Measurements from ENCODE around the gene UTP18.
"Not testable (repeated sequence)": the region's sequence is repeated elsewhere in the genome, so short reads cannot be mapped to it uniquely, and the experiment has no call there.

Gene UTP18

DNA sequence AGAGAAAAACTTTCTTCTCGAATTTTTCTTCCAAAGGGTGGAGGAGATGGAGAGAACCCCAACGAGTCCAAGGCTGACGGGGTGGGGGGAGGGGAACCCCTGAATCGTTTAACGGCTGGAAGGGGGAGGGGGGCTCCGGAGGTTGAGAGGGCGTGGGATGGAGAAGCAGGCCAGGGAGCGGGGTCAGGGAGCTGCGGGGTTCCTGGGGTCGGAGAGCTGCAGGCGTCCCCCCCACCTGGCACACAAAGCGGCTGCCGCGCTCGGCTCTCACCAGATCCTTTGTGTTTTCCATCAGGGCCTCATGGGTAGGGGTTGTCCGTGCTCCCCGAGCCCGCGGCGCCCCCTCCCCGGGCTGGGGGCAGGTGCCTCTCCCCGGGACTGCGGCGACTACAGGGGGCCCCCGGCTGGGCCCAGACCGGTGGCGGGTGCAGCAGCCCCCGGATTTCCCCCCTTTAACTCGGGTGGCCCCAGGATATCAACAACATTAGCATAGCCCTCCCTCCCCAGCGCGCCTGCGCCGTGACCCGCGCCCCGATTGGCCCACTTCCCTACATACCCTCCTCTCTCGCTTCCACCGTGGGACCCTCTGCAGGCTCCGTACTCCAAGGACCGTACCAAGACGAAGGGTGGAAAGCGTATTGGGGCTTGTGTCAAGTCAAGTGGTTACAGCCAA lies 646 bp upstream of the UTP18 start, which contains the start of gene MBTD1:
MBTD1 (minus strand) TSS at position 486 of the 673 bp plus-strand sequence. CDS start 34,888 bp downstream, outside the sequence.
- peak; percentile 97 for DNase-seq

DNA sequence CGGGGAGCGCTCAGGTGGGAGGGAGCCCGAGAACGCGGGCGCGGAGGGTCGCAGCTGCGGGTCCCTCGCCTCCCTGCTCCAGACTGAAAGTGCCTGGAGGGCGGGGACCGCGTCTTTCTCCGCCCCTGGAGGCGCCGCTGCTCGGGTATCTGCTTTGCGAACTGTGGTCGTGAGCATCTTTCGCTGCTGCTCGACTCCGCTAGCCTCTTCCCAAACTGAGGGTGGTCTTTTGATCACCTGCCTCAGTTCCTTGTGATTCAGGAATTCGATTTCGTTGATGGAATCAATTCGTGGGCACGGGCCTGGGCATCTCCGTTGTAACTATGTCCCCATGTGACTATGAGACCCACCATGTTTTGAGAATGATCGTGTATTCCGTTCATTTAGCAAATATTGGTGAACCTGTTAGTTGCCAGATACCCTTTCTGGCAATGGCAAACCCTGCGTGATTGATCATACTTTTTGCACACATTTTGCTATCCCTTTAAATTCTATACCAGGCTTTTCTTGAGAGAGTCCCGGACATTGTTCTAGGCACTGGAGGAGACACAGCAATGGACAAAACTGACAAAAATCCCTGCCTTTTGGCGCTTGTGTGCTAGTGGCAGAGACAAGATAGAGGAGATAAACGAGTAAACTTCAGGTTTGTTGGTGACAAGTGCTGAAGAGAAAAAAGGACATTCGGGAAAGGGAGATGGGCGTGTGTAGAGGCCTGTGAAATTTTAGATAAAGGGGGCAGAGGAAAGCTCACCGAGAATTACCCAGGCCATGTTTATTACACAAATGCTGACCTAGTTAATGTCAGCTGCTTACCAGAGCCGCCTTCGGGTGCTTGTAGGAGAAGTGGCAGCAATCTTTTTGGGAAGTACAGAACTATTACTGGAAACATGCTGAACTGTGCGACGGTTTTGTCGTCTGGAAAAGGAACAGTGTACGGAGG lies 948 bp downstream of the UTP18 start:
- peak; percentile 88 for DNase-seq

DNA sequence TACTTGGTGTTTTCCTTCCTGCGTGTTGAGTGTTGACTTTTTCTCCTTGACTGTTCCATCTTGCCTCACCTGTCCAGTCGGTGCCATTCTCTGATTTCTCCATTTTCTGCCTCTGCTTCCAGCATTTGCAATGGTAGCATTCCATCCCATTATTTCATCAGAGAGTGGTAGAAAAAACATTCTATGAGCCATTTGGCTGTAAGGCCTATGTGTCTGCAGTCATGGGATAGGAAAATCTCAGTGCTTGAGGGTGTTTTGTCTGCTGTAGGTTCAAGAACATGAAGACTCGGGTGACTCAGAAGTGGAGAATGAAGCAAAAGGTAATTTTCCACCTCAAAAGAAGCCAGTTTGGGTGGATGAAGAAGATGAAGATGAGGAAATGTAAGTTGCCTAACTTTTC lies 2.7 kb downstream of the UTP18 start:
- peak; percentile 21 for DNase-seq

DNA sequence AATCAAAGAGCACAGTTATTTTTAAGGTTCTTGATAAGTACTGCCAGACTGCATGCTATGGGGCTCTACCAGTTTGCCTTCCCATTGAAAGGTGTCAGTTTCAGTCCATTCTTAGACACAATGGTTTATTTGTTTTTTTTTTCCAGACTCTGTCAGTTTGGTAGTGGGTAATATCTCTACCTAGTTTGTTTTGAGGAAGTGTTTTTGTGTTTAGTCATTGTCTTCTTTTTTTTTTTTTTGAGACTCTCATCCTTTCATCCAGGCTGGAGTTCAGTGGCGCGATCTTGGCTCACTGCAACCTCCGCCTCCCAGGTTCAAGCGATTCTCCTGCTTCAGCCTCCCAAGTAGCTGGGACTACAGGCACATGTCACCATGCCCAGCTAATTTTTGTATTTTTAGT lies 4.1 kb downstream of the UTP18 start:
- DNase-seq, result not testable (repeated sequence)

DNA sequence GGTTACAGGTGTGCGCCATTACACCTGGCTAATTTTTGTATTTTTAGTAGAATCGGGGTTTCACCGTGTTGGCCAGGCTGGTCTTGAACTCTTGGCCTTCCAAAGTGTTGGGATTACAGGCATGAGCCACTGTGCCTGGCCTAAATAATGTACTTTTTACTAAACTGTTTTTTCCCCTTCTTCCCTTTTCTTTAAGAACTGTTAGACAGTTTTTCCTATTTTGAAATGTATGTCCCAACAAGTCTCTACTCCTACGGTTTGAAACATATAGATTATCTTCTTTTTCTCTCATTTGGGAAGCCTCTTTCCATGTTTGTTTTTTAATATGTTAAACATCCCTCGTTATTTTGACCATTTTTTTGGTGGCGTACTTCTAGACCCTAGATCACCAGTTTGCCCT lies 9.6 kb downstream of the UTP18 start:
- DNase-seq, result no peak

DNA sequence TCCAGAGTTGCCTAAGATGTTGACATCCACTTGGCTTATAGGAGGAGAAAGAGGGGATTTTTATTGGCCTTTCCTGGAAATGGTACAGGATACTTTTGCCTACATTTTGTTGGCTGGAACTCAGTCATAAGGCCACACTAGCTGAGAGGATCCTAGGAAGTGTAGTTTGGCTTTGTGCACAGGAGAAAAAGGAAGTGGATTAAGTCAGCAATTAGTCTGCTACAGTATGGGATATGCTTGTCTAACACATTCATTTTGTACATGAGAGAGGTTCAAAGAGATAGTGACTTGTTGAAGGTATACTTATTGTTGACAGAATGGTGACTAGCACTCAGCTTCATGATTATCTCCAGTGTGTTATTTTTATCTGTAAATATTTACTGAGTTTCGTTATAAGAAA lies 10.3 kb downstream of the UTP18 start:
- DNase-seq, result peak; percentile 63

DNA sequence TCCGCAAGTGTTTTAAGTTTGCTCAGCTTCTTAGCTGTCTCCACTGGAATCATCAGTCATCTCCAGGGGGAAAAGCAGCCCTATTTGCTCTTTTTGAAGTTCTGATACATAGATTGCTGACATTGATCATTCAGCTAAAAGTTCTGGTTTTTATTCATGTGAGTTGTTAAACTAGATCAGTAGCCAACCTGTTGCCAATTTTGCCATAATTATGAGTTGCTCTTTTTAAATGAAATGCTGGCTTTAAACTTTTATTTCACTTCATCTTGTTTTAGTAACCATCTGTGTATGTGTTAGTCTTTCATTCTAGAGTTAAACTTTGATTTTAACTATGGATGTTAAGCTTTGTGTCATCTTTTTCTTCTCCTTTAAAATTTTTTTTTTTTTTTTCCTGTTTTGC lies 12.5 kb downstream of the UTP18 start:
- DNase-seq, result no peak

DNA sequence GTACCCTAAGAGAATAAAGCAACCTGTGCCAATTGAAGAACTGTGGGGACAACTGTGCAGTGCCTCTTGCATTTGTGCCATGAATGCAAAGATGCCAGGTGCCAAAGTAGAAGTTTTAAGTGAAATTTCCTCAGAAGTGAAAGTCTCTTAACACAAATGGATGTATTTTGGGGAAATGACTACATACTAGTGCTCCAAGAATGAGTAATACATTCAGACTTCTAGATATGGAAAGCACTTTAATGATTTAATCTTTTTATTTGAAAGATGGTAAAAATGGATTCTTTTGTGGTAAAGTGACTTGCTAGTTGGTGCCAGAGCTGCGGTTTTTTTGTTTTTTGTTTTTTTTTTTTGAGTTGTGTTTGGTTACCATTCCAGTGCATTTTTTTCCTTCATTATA lies 15.0 kb downstream of the UTP18 start:
- DNase-seq, result peak; percentile 55

DNA sequence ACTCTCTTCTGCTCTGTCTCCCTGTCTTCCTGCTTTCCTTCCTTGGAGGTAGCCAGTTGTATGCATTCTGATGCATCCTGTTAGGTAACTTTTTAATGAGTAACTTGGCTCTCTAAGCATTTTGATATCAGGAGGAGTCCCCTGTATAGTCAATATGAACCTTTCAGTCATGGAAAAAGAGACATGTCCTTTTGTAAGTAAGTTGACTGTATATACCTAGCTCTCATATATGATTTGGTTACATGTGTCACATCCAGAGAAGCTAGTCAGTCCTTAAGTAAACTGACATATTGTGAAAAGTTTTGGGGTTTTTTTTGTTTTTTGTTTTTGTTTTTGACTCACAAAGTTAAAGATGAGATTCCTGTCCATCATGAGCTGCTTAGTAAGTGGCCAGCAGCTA lies 18.8 kb downstream of the UTP18 start:
- DNase-seq, result no peak

DNA sequence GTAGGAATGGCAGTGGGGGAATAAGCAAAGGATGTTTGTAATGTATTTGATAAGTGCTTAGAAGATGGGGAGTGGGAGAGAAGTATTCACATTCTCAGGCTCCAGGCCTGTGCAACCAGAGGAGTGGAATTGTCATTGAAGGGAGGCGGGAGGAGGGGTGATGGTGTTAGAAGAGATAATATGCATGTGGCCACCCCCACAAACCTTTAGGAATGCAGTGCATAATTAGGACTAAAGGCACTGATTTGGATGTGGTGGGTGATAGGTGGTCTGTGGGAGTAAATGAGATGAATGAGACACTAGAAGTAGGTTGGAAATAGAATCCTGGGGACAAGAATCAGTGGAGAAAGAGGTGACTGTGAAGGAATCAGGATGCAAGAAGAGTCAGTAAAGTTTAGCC lies 27.1 kb downstream of the UTP18 start:
- DNase-seq, result no peak

DNA sequence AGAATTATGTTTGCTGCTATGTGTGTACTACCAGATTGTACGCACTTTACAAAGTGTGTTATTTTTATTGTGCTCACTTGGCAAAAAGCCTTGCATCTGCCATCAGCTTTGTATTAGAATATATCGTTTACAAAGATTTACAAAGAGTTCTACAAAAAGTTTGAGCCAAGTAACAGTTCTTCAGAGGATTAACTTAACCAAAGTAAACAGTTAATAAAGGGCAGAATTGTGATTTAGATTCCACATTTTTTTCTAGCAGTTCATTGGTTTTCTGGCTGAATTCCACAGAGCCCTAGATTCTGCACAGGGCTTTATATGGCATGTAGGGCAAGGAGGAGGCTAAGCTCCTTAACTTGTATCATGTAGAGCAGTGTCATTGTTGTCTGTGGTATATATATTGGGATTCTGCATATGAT lies 29.4 kb downstream of the UTP18 start:
- no peak for DNase-seq

DNA sequence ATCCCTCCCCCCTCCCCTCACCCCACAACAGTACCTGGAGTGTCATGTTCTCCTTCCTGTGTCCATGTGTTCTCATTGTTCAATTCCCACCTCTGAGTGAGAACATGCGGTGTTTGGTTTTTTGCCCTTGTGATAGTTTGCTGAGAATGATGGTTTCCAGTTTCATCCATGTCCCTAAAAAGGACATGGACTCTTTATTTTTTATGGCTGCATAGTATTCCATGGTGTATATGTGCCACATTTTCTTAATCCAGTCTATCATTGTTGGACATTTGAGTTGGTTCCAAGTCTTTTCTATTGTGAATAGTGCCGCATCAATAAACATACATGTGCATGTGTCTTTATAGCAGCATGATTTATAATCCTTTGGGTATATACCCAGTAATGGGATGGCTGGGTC lies 34.0 kb downstream of the UTP18 start:
- not testable (repeated sequence) for DNase-seq

DNA sequence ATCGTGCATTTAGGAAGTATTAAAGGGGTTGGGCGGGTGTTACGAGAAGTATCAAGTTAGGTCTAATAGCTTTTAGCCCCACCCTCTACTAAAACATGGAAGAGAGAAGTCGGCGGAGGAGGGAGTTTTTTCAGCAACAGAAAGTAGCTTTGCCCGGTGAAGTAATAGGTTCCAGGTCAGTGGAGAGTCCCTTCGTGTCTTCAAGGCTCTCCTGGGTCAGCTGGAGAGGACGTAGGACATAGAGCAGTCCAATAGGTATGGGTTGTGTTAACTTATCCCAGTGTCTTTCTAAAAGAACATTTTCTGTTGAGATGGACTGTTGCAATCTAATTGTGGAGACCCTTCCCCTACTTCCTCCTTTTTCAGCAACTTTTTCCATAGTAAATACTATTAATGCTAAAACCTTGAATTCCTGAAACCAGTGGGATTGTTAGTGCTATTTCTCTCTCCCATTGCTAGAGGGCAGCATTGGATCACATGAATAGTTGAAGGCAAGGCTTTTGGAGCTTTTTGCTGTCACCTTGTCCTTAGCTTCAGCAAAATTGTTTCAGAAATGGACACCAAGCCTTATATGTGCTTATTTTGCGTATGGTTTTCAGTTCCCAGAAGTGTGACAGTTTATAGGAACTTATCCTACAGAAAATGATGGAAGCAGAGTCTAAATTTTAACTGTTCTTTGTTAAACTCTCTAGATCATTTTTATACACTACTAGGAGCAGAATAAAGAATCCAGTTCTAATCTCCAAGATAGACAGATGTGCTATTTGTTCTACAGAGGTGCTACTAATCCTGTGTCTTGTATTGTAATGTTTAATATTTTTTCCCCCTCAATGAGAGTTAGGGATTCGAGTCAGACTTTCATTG lies 38.4 kb downstream of the UTP18 start:
- peak; percentile 37 for DNase-seq

DNA sequence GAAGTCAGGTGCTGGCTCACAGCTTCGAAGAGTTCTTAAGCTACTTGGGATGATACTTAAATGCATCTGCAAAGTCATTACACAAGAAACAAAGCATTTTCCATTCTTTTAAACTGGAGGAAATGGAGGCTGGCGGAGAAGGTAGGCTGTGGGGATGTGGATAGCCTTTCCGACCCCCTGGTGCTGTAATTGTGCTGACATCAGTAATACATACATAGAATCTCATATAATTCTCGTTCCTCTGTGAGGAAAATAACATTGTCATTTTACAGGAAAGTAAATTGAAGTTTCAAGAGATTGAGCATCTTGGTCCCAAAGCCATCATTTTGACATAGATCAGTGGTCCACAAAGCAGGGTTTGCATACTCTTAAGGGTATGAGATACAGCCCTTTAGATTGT lies 39.5 kb downstream of the UTP18 start:
- no peak for DNase-seq

DNA sequence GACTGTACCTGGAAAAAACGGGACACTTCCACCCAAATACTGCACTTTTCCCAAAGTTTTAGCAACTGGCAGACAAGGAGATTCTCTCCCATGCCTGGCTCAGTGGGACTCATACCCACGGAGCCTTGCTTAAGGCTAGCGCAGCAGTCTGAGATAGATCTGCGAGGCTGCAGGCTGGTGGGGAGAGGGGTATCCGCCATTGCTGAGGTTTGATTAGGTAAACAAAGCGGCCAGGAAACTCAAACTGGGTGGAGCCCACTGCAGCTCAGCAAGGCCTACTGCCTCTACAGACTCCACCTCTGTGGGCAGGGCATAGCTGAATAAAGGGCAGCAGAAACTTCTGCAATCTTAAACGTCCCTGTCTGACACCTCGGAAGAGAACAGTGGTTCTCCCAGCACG lies 44.8 kb downstream of the UTP18 start:
- DNase-seq, result no peak

DNA sequence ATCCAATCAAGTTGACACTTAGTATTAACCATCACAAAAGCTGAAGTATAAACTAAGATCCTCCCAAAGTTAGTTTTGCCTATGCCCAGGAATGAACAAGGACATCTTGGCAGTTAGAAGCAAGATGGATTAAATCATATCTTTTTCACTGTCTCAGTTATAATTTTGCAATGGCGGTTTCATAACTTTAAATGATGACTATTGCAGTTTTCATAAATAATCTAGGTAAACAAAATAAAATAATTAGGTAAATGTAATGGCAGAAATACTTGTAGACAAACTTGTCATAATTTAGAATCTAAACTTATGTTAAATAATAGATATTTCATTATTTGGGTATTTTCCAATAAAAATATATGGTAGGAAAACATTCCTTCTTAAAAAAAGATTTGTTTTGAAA lies 51.7 kb downstream of the UTP18 start:
- DNase-seq, result not testable (repeated sequence)

DNA sequence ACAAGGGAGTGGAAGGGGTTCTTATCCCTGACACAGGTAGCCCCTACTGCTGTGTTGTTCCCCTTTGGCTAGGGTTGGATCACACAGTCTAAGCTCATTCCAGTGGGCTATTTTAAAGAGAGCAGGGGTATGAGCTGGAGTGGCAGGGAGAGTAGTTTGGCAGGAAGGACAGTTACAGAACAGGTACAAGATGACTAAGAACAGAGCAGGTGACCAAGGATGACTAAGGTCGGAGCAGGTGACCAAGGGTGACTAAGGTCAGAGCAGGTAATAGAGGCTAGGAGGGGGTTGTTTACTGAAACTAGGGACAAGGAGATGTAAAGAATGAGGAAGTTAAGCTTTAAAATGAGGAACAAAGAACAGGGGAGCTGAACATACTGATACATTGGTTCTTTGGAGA lies 58.8 kb downstream of the UTP18 start:
- DNase-seq, result no peak

DNA sequence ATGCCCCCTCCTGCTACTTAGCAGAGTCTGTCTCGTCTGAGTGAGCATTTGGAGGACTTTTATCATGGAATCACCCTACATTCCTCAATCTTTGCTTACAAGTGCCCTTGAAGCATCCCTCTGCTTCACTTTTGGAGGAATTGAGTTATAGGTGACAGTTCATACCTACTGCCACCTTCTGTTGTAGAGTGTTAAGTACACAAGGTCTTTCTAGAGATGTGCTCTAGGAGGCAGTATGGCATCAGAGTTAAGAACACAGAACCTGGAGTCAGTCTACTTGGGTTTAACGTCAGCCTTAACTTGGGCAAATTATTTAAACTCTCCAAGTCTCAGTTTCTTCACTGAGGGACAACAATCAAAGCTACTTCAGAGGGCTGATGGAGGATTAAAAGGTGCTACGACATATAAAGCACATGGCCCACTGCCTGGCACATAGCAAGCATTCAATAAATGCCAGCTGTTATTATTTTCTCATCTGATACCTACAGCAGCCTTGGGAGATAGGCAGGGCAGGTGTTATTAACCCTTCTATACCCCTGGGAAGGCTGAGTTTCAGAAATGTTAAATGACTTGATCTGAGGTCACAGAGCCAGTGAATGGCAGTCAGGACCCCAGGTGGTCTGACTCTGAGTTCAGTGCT lies 62.2 kb downstream of the UTP18 start:
- no peak for DNase-seq

DNA sequence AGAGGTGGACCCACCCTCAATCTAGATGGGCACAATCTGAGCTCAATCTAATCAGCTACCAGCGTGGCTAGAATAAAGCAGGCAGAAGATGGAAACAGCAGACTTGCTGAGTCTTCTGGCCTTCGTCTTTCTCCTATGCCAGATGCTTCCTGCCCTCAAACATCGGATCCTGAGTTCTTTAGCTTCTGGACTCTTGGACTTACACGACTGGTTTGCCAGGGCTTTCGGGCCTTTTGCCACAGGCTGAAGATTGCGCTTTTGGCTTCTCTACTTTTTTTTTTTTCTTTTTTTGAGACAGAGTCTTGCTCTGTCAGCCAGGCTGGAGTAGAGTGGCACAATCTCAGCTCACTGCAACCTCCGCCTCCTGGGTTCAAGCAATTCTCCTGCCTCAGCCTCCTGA lies 65.1 kb downstream of the UTP18 start:
- DNase-seq, result no peak

DNA sequence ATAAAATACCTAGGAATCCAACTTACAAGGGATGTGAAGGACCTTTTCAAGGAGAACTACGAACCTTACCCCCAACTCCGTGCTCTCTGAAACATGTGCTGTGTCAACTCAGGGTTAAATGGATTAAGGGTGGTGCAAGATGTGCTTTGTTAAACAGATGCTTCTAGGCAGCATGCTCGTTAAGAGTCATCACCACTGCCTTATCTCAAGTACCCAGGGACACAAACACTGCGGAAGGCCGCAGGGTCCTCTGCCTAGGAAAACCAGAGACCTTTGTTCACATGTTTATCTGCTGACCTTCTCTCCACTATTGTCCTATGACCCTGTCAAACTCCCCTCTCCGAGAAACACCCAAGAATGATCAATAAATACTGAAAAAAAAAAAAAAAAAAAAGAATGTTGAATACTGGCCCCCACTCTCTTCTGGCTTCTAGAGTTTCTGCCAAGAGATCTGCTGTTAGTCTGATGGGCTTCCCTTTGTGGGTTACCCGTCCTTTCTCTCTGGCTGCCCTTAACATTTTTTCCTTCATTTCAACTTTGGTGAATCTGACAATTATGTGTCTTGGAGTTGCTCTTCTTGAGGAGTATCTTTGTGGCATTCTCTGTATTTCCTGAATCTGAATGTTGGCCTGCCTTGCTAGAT lies 70.6 kb downstream of the UTP18 start:
- DNase-seq, result not testable (repeated sequence)

DNA sequence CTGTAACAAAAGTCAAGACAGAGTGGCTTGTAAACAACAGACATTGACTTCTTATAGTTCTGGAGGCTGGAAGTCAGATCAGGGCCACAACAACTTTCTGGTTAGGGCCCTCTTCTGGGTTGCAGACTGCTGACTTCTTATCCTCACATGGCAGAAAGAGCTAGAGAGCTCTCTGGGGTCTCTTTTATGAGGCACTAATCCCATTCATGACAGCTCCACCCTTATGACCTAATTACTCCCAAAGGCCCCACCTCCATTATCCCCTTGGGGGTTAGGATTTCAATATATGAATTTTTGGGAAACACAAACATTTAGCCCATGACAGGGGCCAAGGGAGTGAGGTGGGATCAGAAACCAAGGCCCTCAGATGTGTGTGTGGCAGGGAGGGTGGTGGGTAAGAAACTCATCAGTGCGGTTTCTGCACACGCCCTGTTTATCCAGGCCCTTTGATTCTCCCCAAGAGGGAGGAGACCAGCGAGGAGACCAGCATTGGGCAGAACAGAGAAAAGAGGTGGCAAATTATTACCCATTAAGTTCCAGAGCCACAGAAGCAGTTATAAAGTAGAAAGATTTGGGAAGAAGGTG lies 74.8 kb downstream of the UTP18 start:
- DNase-seq, result no peak
